Keratinocyte (primary cell): ENCODE data around the gene KIFAP3. TPM values are rescaled to one million over a fixed set of nuclear protein-coding genes. Genes with fewer than 3 reads are reported as not detected.
"Not testable (repeated sequence)": the region's sequence is repeated elsewhere in the genome, so short reads cannot be mapped to it uniquely, and the experiment has no call there.

ENCODE experiments used
- DNase-seq: peaks from one replicate; pipeline ENCODE4 v3.0.0-alpha.2; 2011; ENCODE audit warnings: low read depth, missing footprints, low spot score
- FAIRE-seq: peaks from 2 replicates; lab custom pipeline; 2011; peaks lifted over from hg19 to GRCh38; lab: Jason Lieb, UNC
- H2AFZ ChIP-seq: 2 replicates; pipeline ENCODE4 v1.6.0; 2012; ENCODE audit warnings: low read length, control low read depth, inconsistent platforms; ENCODE audit not compliant: control insufficient read depth
- H3K27ac ChIP-seq: 2 replicates; pipeline ENCODE4 v1.5.1; 2011; ENCODE audit warnings: low read length; ENCODE audit not compliant: control insufficient read depth, insufficient read depth
- H3K27me3 ChIP-seq: 3 replicates; pipeline ENCODE4 v1.6.0; 2011; ENCODE audit warnings: low read length; ENCODE audit not compliant: control insufficient read depth, insufficient read depth; ENCODE audit errors: extremely low read depth
- H3K36me3 ChIP-seq, 2 experiments: 2 replicates in 1 of 2; 3 replicates in 1 of 2; pipeline ENCODE4 v1.5.1; 2011; ENCODE audit warnings: low read length in 2 of 2, mild to moderate bottlenecking in 1 of 2; ENCODE audit not compliant: control insufficient read depth in 2 of 2, insufficient read depth in 2 of 2; ENCODE audit errors: extremely low read depth in 1 of 2
- H3K4me1 ChIP-seq: 3 replicates; pipeline ENCODE4 v1.5.1; 2011; ENCODE audit warnings: low read length; ENCODE audit not compliant: control insufficient read depth, insufficient read depth; ENCODE audit errors: extremely low read depth
- H3K4me2 ChIP-seq: 3 replicates; pipeline ENCODE4 v1.6.0; 2011; ENCODE audit warnings: low read depth, low read length; ENCODE audit not compliant: control insufficient read depth, insufficient read depth; ENCODE audit errors: extremely low read depth
- H3K4me3 ChIP-seq, 3 experiments: fragments of 200-600 bp in 1 of 3; sonication (generic) in 1 of 3; 2 replicates in 2 of 3; 3 replicates in 1 of 3; pipeline ENCODE4 v1.5.1; 2011 to 2016; ENCODE audit warnings: low read length in 3 of 3, mild to moderate bottlenecking in 3 of 3, control low read depth in 2 of 3, inconsistent platforms in 1 of 3, low read depth in 1 of 3, mixed read lengths in 1 of 3, mixed run types in 1 of 3, moderate library complexity in 1 of 3; ENCODE audit not compliant: control insufficient read depth in 2 of 3, insufficient read depth in 2 of 3; ENCODE audit errors: extremely low read depth in 1 of 3
- H3K79me2 ChIP-seq: 2 replicates; pipeline ENCODE4 v1.6.0; 2012; ENCODE audit warnings: low read length; ENCODE audit not compliant: control insufficient read depth, insufficient read depth
- H3K9ac ChIP-seq: 3 replicates; pipeline ENCODE4 v1.6.0; 2011; ENCODE audit warnings: low read length; ENCODE audit not compliant: control insufficient read depth, insufficient read depth; ENCODE audit errors: extremely low read depth
- H3K9me1 ChIP-seq: 3 replicates; pipeline ENCODE4 v1.6.0; 2011; ENCODE audit warnings: low read length; ENCODE audit not compliant: control insufficient read depth, insufficient read depth; ENCODE audit errors: extremely low read depth
- H3K9me3 ChIP-seq: 2 replicates; pipeline ENCODE4 v1.5.1; 2012; ENCODE audit warnings: low read depth, low read length; ENCODE audit not compliant: control insufficient read depth
- H4K20me1 ChIP-seq: 3 replicates; pipeline ENCODE4 v1.6.0; 2011; ENCODE audit warnings: low read length; ENCODE audit not compliant: control insufficient read depth, insufficient read depth; ENCODE audit errors: extremely low read depth
- EZH2 ChIP-seq: IDR thresholded peaks from one replicate; pipeline ENCODE4 v1.6.1; 2012; ENCODE audit warnings: inconsistent platforms, mild to moderate bottlenecking, low read length, moderate library complexity
- dilution Hi-C: fragments of 300-500 bp; cut with MboI; formaldehyde crosslinking; loops from one replicate; pipeline ENCODE4 v1.7.0; 2020; ENCODE audit warnings: low sequenced_read_pairs; ENCODE audit not compliant: extremely low pct_ligation_motif_present
- polyA plus RNA-seq, 5 experiments: library from polyadenylated mRNA; depleted of rRNA in 3 of 5; stranded (reverse) in 3 of 5; stranded (forward) in 1 of 5; unstranded in 1 of 5; fragments of >200 nt; gene quantifications; 1 replicate in 1 of 5; 2 replicates in 3 of 5; 3 replicates in 1 of 5; pipeline versions ENCODE4 v1.2.1 to v1.2.3, GENCODE V29; 2011 to 2012; ENCODE audit warnings: missing spikeins in 2 of 5, low read depth in 1 of 5, low replicate concordance in 1 of 5
- TF ChIP-seq, protein P1 (sequence below), 3 experiments: IDR thresholded peaks in 1 of 3; conservative IDR thresholded peaks in 1 of 3; optimal IDR thresholded peaks in 1 of 3; 2 replicates in 2 of 3; 3 replicates in 1 of 3; pipeline versions ENCODE3 to v1.5.1; 2011; ENCODE audit warnings: low read length in 3 of 3, mild to moderate bottlenecking in 3 of 3, moderate library complexity in 2 of 3, control low read depth in 1 of 3, inconsistent platforms in 1 of 3; ENCODE audit not compliant: insufficient read depth in 2 of 3; ENCODE audit errors: extremely low read depth in 1 of 3

Gene KIFAP3
- polyA plus RNA-seq, 1 donor (not counting 4 experiments of a cell fraction or from before 2014, with no cell fraction given): 25.2 TPM

GRCh38 chr1:170010443-170010842, 64.1 kb downstream of the KIFAP3 start:
- Histone ChIP-seq H3K4me2 (no peak overlapping the region), H3K36me3 (no peaks in the 10 kb centered on the region), H3K9me1 (no peaks in the 10 kb centered on the region), H3K9ac (no peak overlapping the region), H2AFZ (no peak overlapping the region), H3K4me1 (no peaks in the 10 kb centered on the region), H3K79me2 (no peaks in the 10 kb centered on the region), H4K20me1 (no peaks in the 10 kb centered on the region), H3K27me3 (no peaks in the 10 kb centered on the region), H3K27ac (no peak overlapping the region), H3K4me3 (no peak overlapping the region), H3K9me3 (no peaks in the 10 kb centered on the region)
- DNase-seq (no peak), FAIRE-seq (no peak)
- dilution Hi-C loops: no loop called here
- TF ChIP-seq EZH2: no peak
- TF ChIP-seq, protein P1, sequence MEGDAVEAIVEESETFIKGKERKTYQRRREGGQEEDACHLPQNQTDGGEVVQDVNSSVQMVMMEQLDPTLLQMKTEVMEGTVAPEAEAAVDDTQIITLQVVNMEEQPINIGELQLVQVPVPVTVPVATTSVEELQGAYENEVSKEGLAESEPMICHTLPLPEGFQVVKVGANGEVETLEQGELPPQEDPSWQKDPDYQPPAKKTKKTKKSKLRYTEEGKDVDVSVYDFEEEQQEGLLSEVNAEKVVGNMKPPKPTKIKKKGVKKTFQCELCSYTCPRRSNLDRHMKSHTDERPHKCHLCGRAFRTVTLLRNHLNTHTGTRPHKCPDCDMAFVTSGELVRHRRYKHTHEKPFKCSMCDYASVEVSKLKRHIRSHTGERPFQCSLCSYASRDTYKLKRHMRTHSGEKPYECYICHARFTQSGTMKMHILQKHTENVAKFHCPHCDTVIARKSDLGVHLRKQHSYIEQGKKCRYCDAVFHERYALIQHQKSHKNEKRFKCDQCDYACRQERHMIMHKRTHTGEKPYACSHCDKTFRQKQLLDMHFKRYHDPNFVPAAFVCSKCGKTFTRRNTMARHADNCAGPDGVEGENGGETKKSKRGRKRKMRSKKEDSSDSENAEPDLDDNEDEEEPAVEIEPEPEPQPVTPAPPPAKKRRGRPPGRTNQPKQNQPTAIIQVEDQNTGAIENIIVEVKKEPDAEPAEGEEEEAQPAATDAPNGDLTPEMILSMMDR (optimal IDR thresholded peaks at IDR 0.05 in 1 of 3, IDR thresholded peaks at IDR 0.05 in 1 of 3, conservative IDR thresholded peaks at IDR 0.05 in 1 of 3; ENCODE audit: extremely low read depth in 1 of 3, insufficient read depth in 2 of 3, low read length in 3 of 3): peak in 1 of 3 experiments; percentile 12

- Histone ChIP-seq H3K9me1 (no peaks in the 10 kb centered on the region), H3K9ac (no peak overlapping the region), H3K27ac (no peak overlapping the region), H3K36me3 (no peaks in the 10 kb centered on the region), H3K4me1 (no peaks in the 10 kb centered on the region), H3K9me3 (no peaks in the 10 kb centered on the region), H2AFZ (no peak overlapping the region), H3K27me3 (no peaks in the 10 kb centered on the region), H3K4me3 (no peak overlapping the region), H4K20me1 (no peaks in the 10 kb centered on the region), H3K79me2 (no peaks in the 10 kb centered on the region), H3K4me2 (no peak overlapping the region)
- TF ChIP-seq, protein P1 (optimal IDR thresholded peaks at IDR 0.05 in 1 of 3, IDR thresholded peaks at IDR 0.05 in 1 of 3, conservative IDR thresholded peaks at IDR 0.05 in 1 of 3; ENCODE audit: extremely low read depth in 1 of 3, insufficient read depth in 2 of 3, low read length in 3 of 3): no peak
- no peak for TF ChIP-seq EZH2
- dilution Hi-C loops: no loop called here
- FAIRE-seq: no peak
- no peak for DNase-seq
Observed at GRCh38 chr1:170009551-170009950, 64.9 kb downstream of the KIFAP3 start.

GRCh38 chr1:170008745-170009144, 65.8 kb downstream of the KIFAP3 start:
- H3K36me3 ChIP-seq, H3K9ac ChIP-seq, DNase-seq, dilution Hi-C loops, H3K9me3 ChIP-seq, H3K4me3 ChIP-seq, H3K4me2 ChIP-seq, H3K4me1 ChIP-seq, H2AFZ ChIP-seq, FAIRE-seq, H3K9me1 ChIP-seq, H3K27ac ChIP-seq, H3K79me2 ChIP-seq, H3K27me3 ChIP-seq, H4K20me1 ChIP-seq: not testable (repeated sequence)

GRCh38 chr1:170003270-170003835, 71.1 kb downstream of the KIFAP3 start:
- H3K4me3 ChIP-seq, H3K27me3 ChIP-seq, H3K79me2 ChIP-seq, H3K9ac ChIP-seq, H4K20me1 ChIP-seq, H3K36me3 ChIP-seq, H2AFZ ChIP-seq, H3K4me2 ChIP-seq, DNase-seq, H3K27ac ChIP-seq, H3K9me3 ChIP-seq, FAIRE-seq, dilution Hi-C loops, H3K9me1 ChIP-seq: not testable (repeated sequence)
- peaks cover 14% of the 10 kb centered on the region for H3K4me1 ChIP-seq
